HepG2 (cell line): Measurements from ENCODE around the gene CDKL2. TPM values are rescaled to one million over a fixed set of nuclear protein-coding genes. Genes with fewer than 3 reads are reported as not detected.
A peak's percentile ranks its signal among the peaks of the same experiment; 100 is the strongest.

ENCODE experiments used
- CAMTA2 ChIP-seq: sonication (generic); formaldehyde crosslinking; IDR thresholded peaks from 2 replicates; pipeline ENCODE4 v1.4.0; 2020; ENCODE audit warnings: mild to moderate bottlenecking, missing genetic modification reagents, borderline replicate concordance
- DNMT1 ChIP-seq: sonication (generic); formaldehyde crosslinking; IDR thresholded peaks from 2 replicates; pipeline ENCODE4 v1.5.1; 2020; ENCODE audit warnings: mild to moderate bottlenecking, missing genetic modification reagents
- ELF1 ChIP-seq: sonication (generic); formaldehyde crosslinking; IDR thresholded peaks from 2 replicates; pipeline ENCODE4 v1.4.0; 2020; ENCODE audit warnings: missing genetic modification reagents
- HMGXB4 ChIP-seq, 2 experiments: sonication (generic) in 1 of 2; formaldehyde crosslinking in 1 of 2; IDR thresholded peaks; 2 replicates each; pipeline versions ENCODE4 v1.4.0 to v1.6.1; 2018 to 2020; ENCODE audit warnings: missing genetic modification reagents in 2 of 2, borderline replicate concordance in 1 of 2, low read depth in 1 of 2, mild to moderate bottlenecking in 1 of 2, missing biosample characterization in 1 of 2
- MXD1 ChIP-seq: sonication (generic); formaldehyde crosslinking; IDR thresholded peaks from 2 replicates; pipeline ENCODE4 v1.4.0; 2020; ENCODE audit warnings: mild to moderate bottlenecking, missing genetic modification reagents
- NFATC3 ChIP-seq: sonication (generic); formaldehyde crosslinking; IDR thresholded peaks from 2 replicates; pipeline ENCODE4 v1.5.1; 2020; ENCODE audit warnings: mild to moderate bottlenecking, missing genetic modification reagents
- NFIC ChIP-seq: IDR thresholded peaks from 2 replicates; pipeline ENCODE4 v1.6.1; 2012; ENCODE audit warnings: mild to moderate bottlenecking, low read length, inconsistent platforms
- POLR2AphosphoS2 ChIP-seq: IDR thresholded peaks from 2 replicates; pipeline ENCODE4 v1.6.1; 2011; ENCODE audit warnings: low read depth, low read length, improper control_type of control experiment
- SALL1 ChIP-seq: sonication (generic); formaldehyde crosslinking; IDR thresholded peaks from 2 replicates; pipeline ENCODE4 v1.8.0; 2022; ENCODE audit warnings: mild to moderate bottlenecking, missing genetic modification reagents
- SIX1 ChIP-seq: sonication (generic); formaldehyde crosslinking; IDR thresholded peaks from 2 replicates; pipeline ENCODE4 v1.4.0; 2020; ENCODE audit warnings: missing genetic modification reagents, borderline replicate concordance
- TEF ChIP-seq: sonication (generic); formaldehyde crosslinking; IDR thresholded peaks from 2 replicates; pipeline ENCODE4 v1.5.0; 2020; ENCODE audit warnings: missing genetic modification reagents
- TIGD3 ChIP-seq: sonication (generic); formaldehyde crosslinking; IDR thresholded peaks from 2 replicates; pipeline ENCODE4 v1.5.1; 2020; ENCODE audit warnings: mild to moderate bottlenecking, missing genetic modification reagents, borderline replicate concordance
- TOE1 ChIP-seq: sonication (generic); formaldehyde crosslinking; IDR thresholded peaks from 2 replicates; pipeline ENCODE4 v1.4.0; 2020; ENCODE audit warnings: mild to moderate bottlenecking, missing genetic modification reagents
- ZNF20 ChIP-seq: sonication (generic); formaldehyde crosslinking; IDR thresholded peaks from 2 replicates; pipeline ENCODE4 v1.4.0; 2020; ENCODE audit warnings: mild to moderate bottlenecking, moderate library complexity, missing genetic modification reagents
- ZNF235 ChIP-seq: sonication (generic); formaldehyde crosslinking; IDR thresholded peaks from 2 replicates; pipeline ENCODE4 v1.8.1; 2023; ENCODE audit warnings: mild to moderate bottlenecking, missing genetic modification reagents, borderline replicate concordance
- ZNF326 ChIP-seq: sonication (generic); formaldehyde crosslinking; IDR thresholded peaks from 2 replicates; pipeline ENCODE4 v1.4.0; 2020; ENCODE audit warnings: missing genetic modification reagents, borderline replicate concordance
- ZNF496 ChIP-seq: sonication (generic); formaldehyde crosslinking; IDR thresholded peaks from 2 replicates; pipeline ENCODE4 v1.8.1; 2023; ENCODE audit warnings: mild to moderate bottlenecking, moderate library complexity, missing genetic modification reagents; ENCODE audit not compliant: insufficient replicate concordance
- ZNF512 ChIP-seq: sonication (generic); formaldehyde crosslinking; IDR thresholded peaks from 2 replicates; pipeline ENCODE4 v1.4.0; 2020; ENCODE audit warnings: mild to moderate bottlenecking, missing genetic modification reagents
- ZNF740 ChIP-seq: sonication (generic); formaldehyde crosslinking; IDR thresholded peaks from 2 replicates; pipeline ENCODE4 v1.4.0; 2020; ENCODE audit warnings: missing genetic modification reagents
- ZNF788 ChIP-seq: sonication (generic); formaldehyde crosslinking; IDR thresholded peaks from 2 replicates; pipeline ENCODE4 v1.5.0; 2020; ENCODE audit warnings: mild to moderate bottlenecking, missing genetic modification reagents, borderline replicate concordance
- ZSCAN22 ChIP-seq: sonication (generic); formaldehyde crosslinking; IDR thresholded peaks from 2 replicates; pipeline ENCODE4 v1.4.0; 2020; ENCODE audit warnings: mild to moderate bottlenecking, missing genetic modification reagents
- polyA plus RNA-seq, 8 experiments: library from polyadenylated mRNA; depleted of rRNA in 3 of 8; stranded (reverse) in 7 of 8; unstranded in 1 of 8; fragments of >200 nt; fragmentation: Illumina TruSeq in 4 of 8; extraction: Trizol in 4 of 8; gene quantifications; 2 replicates each; pipeline versions ENCODE4 v1.2.1 to v1.2.3, GENCODE V29; 2011 to 2016; ENCODE audit warnings: low read depth in 4 of 8, missing spikeins in 1 of 8, mixed read lengths in 1 of 8; ENCODE audit not compliant: insufficient read depth in 1 of 8
- total RNA-seq, 5 experiments: library from RNA; depleted of rRNA; stranded (reverse); fragments of >200 nt; fragmentation: Illumina TruSeq; extraction: Trizol; gene quantifications; 2 replicates each; pipeline ENCODE4 v1.2.3, GENCODE V29; 2016; ENCODE audit warnings: low read depth in 1 of 5

The CDKL2 gene
- total and polyA plus RNA-seq, 2 of the 13 experiments (the other 11 are each of a cell fraction or from before 2014, with no cell fraction given): not detected

GRCh38 chr4:75673027-75673958 is 43.0 kb upstream of the CDKL2 start, which contains the start of gene G3BP2 (continued):
- TF ChIP-seq NFATC3 (peak; percentile 89; the same call in 1 of the 2 replicates), ZSCAN22 (CRISPR knock-in tag) (0 out of 2 replicates have a peak, but pooled peaks have one; percentile 29), NFIC (no peak), POLR2AphosphoS2 (no peak), TOE1 (CRISPR knock-in tag) (no peak), ZNF788 (CRISPR knock-in tag) (peak; percentile 92), MXD1 (peak; percentile 82), ZNF235 (CRISPR knock-in tag) (no peak), TIGD3 (CRISPR knock-in tag) (no peak), CAMTA2 (CRISPR knock-in tag) (no peak), DNMT1 (CRISPR knock-in tag) (0 out of 2 replicates have a peak, but pooled peaks have one; percentile 59), ZNF496 (CRISPR knock-in tag) (no peak), ZNF20 (CRISPR knock-in tag) (no peak), HMGXB4 (CRISPR knock-in tag; IDR thresholded peaks at IDR 0.05; ENCODE audit: borderline replicate concordance in 1 of 2, low read depth in 1 of 2) (peak in 1 of 2 experiments; percentile 65; a peak in 3 of 4 replicates), ZNF326 (no peak), ZNF740 (CRISPR knock-in tag) (no peak; the same call in 1 of the 2 replicates), ZNF512 (no peak), TEF (CRISPR knock-in tag) (0 out of 2 replicates have a peak, but pooled peaks have one; percentile 3), SIX1 (CRISPR knock-in tag) (no peak), SALL1 (CRISPR knock-in tag) (peak; percentile 73; the same call in 1 of the 2 replicates), ELF1 (CRISPR knock-in tag) (peak; percentile 92)
